ENCODE measurements around the gene GRIN2C.

GRIN2C gene

DNA sequence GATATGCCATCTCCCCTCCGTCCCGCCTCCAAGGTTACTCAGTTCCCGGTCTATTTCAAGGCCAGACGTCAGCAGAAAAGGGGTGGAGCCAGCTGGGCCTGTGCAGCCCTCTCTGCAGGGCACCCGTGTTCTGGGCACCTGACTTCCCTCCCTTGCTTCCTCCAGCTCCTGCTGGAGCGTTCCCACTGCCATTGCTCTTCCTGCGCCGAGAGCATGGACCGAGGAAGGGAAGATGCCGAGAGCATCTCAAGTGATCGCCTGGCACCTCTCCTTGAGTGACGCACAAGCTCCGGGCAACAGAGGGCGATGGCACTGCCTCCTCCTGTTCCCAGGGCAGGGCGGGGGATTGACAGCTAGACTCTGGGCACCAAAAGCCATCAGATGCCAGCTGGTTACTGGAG is 54.1 kb downstream of the GRIN2C start:
- H3K4me3 ChIP-seq (replicated peaks; ENCODE audit: low read depth, low read length) = no peak overlapping the region
- DNase-seq (ENCODE audit: extremely low read depth, low read depth) = no peak
- no peak for TF ChIP-seq CTCF (IDR thresholded peaks at IDR 0.05; ENCODE audit: low read depth, low read length, missing control alignments)

- DNase-seq (ENCODE audit: extremely low read depth, low read depth) = no peak
- no peak for TF ChIP-seq CTCF (IDR thresholded peaks at IDR 0.05; ENCODE audit: low read depth, low read length, missing control alignments)
- H3K4me3 ChIP-seq (replicated peaks; ENCODE audit: low read depth, low read length) = no peak overlapping the region
Measured at GRCh38 chr17:74804683-74805082, 55.0 kb downstream of the GRIN2C start.

DNA sequence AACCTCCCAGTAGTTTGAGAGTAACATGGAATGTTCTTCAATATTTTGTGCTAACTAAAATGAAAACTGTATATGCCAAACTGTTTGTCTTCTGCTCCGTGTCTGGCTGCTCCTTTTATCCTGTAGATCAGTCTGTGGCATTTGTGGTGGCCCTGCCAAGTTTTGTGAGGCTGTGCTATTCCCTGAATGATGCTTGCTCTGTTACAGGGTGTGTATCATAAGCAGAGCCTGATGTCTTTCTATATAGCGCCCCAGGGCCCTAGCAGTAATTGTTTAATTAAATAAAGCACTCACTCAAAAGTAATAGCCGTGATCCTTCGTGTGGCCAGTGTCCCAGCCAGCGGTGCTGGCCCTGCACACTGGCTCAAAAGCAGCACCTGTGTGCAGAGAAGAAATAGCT is 55.7 kb downstream of the GRIN2C start:
- TF ChIP-seq CTCF (IDR thresholded peaks at IDR 0.05; ENCODE audit: low read depth, low read length, missing control alignments) = no peak
- no peak overlapping the region for H3K4me3 ChIP-seq (replicated peaks; ENCODE audit: low read depth, low read length)
- DNase-seq (ENCODE audit: extremely low read depth, low read depth) = no peak

GRCh38 chr17:74803388-74803930 is 56.2 kb downstream of the GRIN2C start:
- no peak for DNase-seq (ENCODE audit: extremely low read depth, low read depth)
- no peak for TF ChIP-seq CTCF (IDR thresholded peaks at IDR 0.05; ENCODE audit: low read depth, low read length, missing control alignments)
- no peak overlapping the region for H3K4me3 ChIP-seq (replicated peaks; ENCODE audit: low read depth, low read length)

GRCh38 chr17:74801896-74802295 is 57.8 kb downstream of the GRIN2C start:
- no peak overlapping the region for H3K4me3 ChIP-seq (replicated peaks; ENCODE audit: low read depth, low read length)
- TF ChIP-seq CTCF (IDR thresholded peaks at IDR 0.05; ENCODE audit: low read depth, low read length, missing control alignments) = no peak
- no peak for DNase-seq (ENCODE audit: extremely low read depth, low read depth)

DNA sequence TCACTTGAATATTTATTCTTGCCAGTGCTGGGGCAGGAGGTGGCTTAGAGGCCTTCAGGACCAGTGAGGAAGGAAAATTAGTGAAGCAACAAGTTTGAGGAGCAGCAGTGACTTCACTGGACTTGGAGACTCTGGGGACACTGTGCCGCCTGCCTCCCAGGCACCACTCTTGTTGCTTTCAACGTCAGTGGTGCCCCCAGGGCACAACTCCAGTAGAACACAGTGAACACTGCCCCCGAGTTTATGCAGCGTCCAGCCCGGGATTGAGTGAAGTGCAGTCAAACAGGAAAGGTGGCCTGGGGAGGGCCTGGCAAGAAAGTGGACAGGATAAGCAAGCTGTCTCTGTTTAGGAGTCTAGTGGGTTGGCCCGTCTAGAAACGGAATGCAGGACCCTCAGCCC is 59.2 kb downstream of the GRIN2C start:
- no peak for DNase-seq (ENCODE audit: extremely low read depth, low read depth)
- TF ChIP-seq CTCF (IDR thresholded peaks at IDR 0.05; ENCODE audit: low read depth, low read length, missing control alignments) = no peak

GRCh38 chr17:74799097-74799496 is 60.6 kb downstream of the GRIN2C start:
- no peak for DNase-seq (ENCODE audit: extremely low read depth, low read depth)
- no peak overlapping the region for H3K4me3 ChIP-seq (replicated peaks; ENCODE audit: low read depth, low read length)
- no peak for TF ChIP-seq CTCF (IDR thresholded peaks at IDR 0.05; ENCODE audit: low read depth, low read length, missing control alignments)

More for the DNA sequence above, 59.2 kb downstream of the GRIN2C start:
- no peak overlapping the region for H3K4me3 ChIP-seq (replicated peaks; ENCODE audit: low read depth, low read length)
